ENCODE results near the gene PKMYT1.
"Not testable (repeated sequence)": the region's sequence is repeated elsewhere in the genome, so short reads cannot be mapped to it uniquely, and the experiment has no call there.

Gene PKMYT1

GRCh38 chr16:2955438-2955778, 24.8 kb downstream of the PKMYT1 start:
- no peaks in the 10 kb centered on the region for H3K4me1 Mint-ChIP-seq (ENCODE audit: low read depth)
- no peaks in the 10 kb centered on the region for H3K36me3 Mint-ChIP-seq (ENCODE audit: low read depth)
- H3K27ac Mint-ChIP-seq, result no peak overlapping the region

DNA sequence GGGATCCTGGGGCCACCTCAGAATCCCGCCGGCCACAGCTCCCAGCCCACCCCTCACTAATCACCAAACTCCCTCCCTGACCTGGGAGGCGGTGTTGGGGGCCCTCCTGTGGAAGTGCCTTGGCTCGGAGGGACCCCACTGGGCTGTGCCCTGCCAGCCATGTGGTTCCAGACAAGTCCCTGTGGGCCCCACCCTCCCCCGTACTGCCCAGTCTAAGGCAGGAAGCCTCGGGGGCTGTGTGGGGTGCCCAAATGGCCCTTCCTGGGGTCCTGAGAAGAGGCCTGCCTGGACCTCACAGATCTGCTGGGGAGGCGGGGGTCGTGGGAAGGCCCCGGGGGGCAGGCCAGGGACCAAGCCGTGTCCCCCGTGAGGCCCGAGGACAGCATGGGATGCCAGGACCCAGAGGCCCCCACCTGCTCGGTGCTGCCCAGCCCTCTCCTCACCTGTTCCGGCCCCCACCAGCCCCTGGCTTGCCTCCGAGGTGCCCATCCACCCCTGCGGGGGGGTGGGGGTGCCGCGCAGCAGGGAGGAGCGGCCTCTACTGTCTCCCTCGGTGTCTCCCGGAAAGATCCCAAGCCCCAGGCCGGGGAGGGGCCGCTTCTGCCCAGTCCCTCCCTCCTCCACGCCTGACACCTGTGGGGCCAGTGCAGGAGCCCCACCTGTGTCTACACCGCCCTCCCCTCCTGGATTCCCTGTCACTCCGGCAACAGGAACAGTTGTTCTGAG, 25.4 kb downstream of the PKMYT1 start:
- no peaks in the 10 kb centered on the region for H3K4me1 Mint-ChIP-seq (ENCODE audit: low read depth)
- no peak overlapping the region for H3K4me3 Mint-ChIP-seq
- no peaks in the 10 kb centered on the region for H3K9me3 Mint-ChIP-seq
- H3K27ac Mint-ChIP-seq, result no peak overlapping the region
- H3K27me3 Mint-ChIP-seq (ENCODE audit: low read depth), result peaks cover under 1% of the 10 kb centered on the region
- H3K36me3 Mint-ChIP-seq (ENCODE audit: low read depth), result no peaks in the 10 kb centered on the region

More at GRCh38 chr16:2955438-2955778, 24.8 kb downstream of the PKMYT1 start:
- Mint-ChIP-seq H3K27me3 (ENCODE audit: low read depth) (peaks cover 7% of the 10 kb centered on the region), H3K9me3 (no peaks in the 10 kb centered on the region), H3K4me3 (no peak overlapping the region)

- Mint-ChIP-seq H3K9me3 (no peaks in the 10 kb centered on the region), H3K4me3 (no peak overlapping the region), H3K27ac (no peak overlapping the region), H3K36me3 (ENCODE audit: low read depth) (peaks cover 2% of the 10 kb centered on the region), H3K27me3 (ENCODE audit: low read depth) (no peaks in the 10 kb centered on the region), H3K4me1 (ENCODE audit: low read depth) (no peaks in the 10 kb centered on the region)
Measured at GRCh38 chr16:2953706-2954627, 26.3 kb downstream of the PKMYT1 start.

DNA sequence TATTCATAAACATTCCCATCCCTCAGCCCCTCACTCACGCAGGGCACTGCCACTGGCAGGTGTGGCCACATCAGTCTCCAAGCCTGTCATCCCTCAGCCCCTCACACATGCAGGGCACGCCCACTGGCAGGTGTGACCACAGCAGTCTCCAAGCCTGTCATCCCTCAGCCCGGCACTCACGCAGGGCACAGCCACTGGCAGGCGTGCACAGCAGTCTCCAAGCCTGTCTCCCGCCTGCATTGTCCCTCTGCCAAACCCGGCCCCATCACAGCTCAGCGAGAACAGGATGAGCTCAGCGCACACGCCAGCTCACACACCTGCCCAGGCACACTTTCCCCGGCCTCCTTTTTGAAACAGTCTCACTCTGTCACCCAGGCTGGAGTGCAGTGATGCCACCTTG, 27.6 kb downstream of the PKMYT1 start:
- H3K9me3 Mint-ChIP-seq, result no peaks in the 10 kb centered on the region
- peaks cover 2% of the 10 kb centered on the region for H3K4me1 Mint-ChIP-seq (ENCODE audit: low read depth)
- no peaks in the 10 kb centered on the region for H3K27me3 Mint-ChIP-seq (ENCODE audit: low read depth)
- H3K27ac Mint-ChIP-seq, result no peak overlapping the region
- H3K36me3 Mint-ChIP-seq (ENCODE audit: low read depth), result peaks cover 4% of the 10 kb centered on the region
- no peak overlapping the region for H3K4me3 Mint-ChIP-seq

DNA sequence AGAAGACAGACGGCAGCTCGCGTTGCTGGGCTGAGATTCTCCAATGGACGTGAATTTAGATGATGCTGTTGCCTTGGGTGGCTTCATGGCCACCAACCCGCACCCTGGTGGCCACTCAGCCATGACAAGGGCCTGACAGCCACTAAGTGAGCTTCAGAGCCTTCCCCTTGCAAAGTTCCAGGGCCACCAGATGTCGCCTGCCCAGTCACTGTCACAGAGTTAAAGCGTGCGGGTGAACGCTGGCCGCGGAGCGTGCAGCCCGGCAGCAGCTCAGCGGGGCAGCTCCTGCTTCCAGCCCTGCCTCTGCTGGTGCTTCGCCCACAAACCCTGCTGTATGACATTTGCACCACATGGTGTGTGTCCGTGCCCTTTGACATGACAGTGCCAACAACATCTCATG, 29.5 kb downstream of the PKMYT1 start:
- Mint-ChIP-seq H3K4me3 (no peak overlapping the region), H3K36me3 (ENCODE audit: low read depth) (peaks cover 7% of the 10 kb centered on the region), H3K27me3 (ENCODE audit: low read depth) (no peaks in the 10 kb centered on the region), H3K4me1 (ENCODE audit: low read depth) (peaks cover 2% of the 10 kb centered on the region), H3K27ac (no peak overlapping the region), H3K9me3 (no peaks in the 10 kb centered on the region)

DNA sequence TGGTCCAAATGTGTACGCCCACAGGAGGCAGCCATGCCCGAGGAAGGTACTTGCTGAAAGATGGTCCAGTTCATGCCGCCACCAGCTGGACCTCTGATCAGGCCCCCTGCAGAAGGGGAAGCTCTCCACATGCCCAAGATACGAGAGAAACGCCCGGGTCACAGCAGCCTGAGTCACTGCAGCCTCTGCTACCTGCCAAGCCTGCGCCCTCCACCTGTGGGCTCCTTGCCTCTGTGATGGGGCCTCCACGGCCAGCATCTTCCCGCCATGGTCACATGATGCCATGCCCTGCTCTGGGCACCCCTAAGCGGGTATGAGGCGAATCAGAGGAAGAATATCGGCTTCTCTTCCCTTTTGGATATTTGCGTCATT, 29.9 kb downstream of the PKMYT1 start:
- peaks cover 7% of the 10 kb centered on the region for H3K36me3 Mint-ChIP-seq (ENCODE audit: low read depth)
- H3K4me3 Mint-ChIP-seq, result no peak overlapping the region
- H3K4me1 Mint-ChIP-seq (ENCODE audit: low read depth), result peaks cover 2% of the 10 kb centered on the region
- no peaks in the 10 kb centered on the region for H3K27me3 Mint-ChIP-seq (ENCODE audit: low read depth)
- H3K9me3 Mint-ChIP-seq, result no peaks in the 10 kb centered on the region
- no peak overlapping the region for H3K27ac Mint-ChIP-seq

- Mint-ChIP-seq H3K27me3 (ENCODE audit: low read depth) (no peaks in the 10 kb centered on the region), H3K4me3 (no peak overlapping the region), H3K4me1 (ENCODE audit: low read depth) (peaks cover 2% of the 10 kb centered on the region), H3K9me3 (no peaks in the 10 kb centered on the region), H3K27ac (no peak overlapping the region), H3K36me3 (ENCODE audit: low read depth) (peaks cover 7% of the 10 kb centered on the region)
Measured at GRCh38 chr16:2949705-2950352, 30.4 kb downstream of the PKMYT1 start.

DNA sequence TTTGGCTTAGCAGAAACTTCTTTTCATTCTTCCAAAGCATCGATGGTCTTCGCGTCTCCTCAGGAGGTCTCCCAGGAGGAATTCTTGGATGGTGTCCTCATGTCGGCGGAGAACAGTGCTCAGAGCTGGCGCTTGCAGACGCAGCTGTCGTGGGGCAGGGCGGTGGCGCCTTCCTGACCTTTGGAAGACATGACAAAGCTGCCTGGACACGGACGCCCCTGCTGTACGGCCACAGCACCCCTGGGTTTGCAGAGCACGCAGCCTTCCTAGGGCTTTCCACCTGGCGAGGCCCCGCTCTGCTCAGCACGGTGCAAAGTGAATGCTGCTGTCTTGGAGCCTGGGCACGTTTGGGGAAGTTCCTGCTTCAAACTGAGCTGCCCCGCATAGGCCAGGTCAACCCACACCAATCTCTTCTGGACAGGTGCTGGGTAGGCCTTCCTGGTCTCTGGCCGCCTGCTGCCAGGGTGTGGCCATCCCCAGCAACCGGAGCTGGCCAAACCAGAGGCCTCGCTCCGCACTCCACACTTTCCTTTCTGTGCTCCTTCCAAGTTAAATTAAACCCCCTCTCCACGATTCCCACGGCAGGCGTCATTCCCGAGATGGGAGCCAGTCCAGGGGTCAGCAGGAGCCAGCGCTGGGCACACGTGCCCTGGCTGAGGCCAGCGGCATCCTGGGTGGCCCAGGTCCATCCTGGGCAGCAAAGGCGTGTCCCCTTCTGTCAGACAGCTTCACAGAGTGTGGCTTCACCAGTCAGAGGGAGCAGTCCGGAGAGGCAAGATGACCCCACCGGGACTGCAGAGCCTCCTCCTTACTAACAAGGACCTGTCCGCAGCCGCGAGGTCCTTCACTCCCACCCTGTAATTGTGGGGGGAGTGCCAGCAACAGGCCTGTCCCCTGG, 31.2 kb downstream of the PKMYT1 start:
- H3K4me3 Mint-ChIP-seq, result no peak overlapping the region
- no peak overlapping the region for H3K27ac Mint-ChIP-seq
- H3K9me3 Mint-ChIP-seq, result no peaks in the 10 kb centered on the region
- peaks cover 2% of the 10 kb centered on the region for H3K4me1 Mint-ChIP-seq (ENCODE audit: low read depth)
- H3K27me3 Mint-ChIP-seq (ENCODE audit: low read depth), result no peaks in the 10 kb centered on the region
- peaks cover 7% of the 10 kb centered on the region for H3K36me3 Mint-ChIP-seq (ENCODE audit: low read depth)

GRCh38 chr16:2946649-2947048, 33.6 kb downstream of the PKMYT1 start:
- H3K4me3 Mint-ChIP-seq, result no peak overlapping the region
- H3K9me3 Mint-ChIP-seq, result no peaks in the 10 kb centered on the region
- H3K27me3 Mint-ChIP-seq (ENCODE audit: low read depth), result no peaks in the 10 kb centered on the region
- peaks cover 14% of the 10 kb centered on the region for H3K36me3 Mint-ChIP-seq (ENCODE audit: low read depth)
- H3K4me1 Mint-ChIP-seq (ENCODE audit: low read depth), result peaks cover 2% of the 10 kb centered on the region
- no peak overlapping the region for H3K27ac Mint-ChIP-seq

GRCh38 chr16:2943716-2944115, 36.5 kb downstream of the PKMYT1 start:
- H3K36me3 Mint-ChIP-seq (ENCODE audit: low read depth), result peaks cover 16% of the 10 kb centered on the region
- not testable (repeated sequence) for H3K4me1 Mint-ChIP-seq (ENCODE audit: low read depth); H3K27ac Mint-ChIP-seq; H3K9me3 Mint-ChIP-seq; H3K27me3 Mint-ChIP-seq (ENCODE audit: low read depth); H3K4me3 Mint-ChIP-seq

DNA sequence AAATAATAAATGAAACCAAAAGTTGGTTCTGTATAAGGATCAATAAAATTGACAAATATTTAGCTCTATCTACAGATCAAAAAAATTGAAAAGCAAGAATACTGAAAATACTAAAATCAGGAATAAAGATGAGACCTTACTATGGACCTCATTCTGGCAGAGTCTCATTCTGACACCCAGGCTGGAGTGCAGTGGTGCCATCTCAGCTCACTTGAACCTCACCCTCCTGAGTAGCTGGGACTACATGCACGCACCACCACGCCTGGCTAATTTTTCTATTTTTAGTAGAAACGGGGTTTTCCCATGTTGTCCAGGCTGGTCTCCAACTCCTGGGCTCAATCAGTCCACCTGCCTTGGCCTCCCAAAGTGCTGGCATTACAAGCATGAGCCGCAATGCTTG, 38.2 kb downstream of the PKMYT1 start:
- no peaks in the 10 kb centered on the region for H3K9me3 Mint-ChIP-seq
- H3K4me1 Mint-ChIP-seq (ENCODE audit: low read depth), result no peaks in the 10 kb centered on the region
- H3K27me3 Mint-ChIP-seq (ENCODE audit: low read depth), result no peaks in the 10 kb centered on the region
- H3K36me3 Mint-ChIP-seq (ENCODE audit: low read depth), result peaks cover 14% of the 10 kb centered on the region
- no peak overlapping the region for H3K4me3 Mint-ChIP-seq
- H3K27ac Mint-ChIP-seq, result no peak overlapping the region

GRCh38 chr16:2939968-2940367, 40.3 kb downstream of the PKMYT1 start:
- Mint-ChIP-seq H3K9me3 (no peaks in the 10 kb centered on the region), H3K27ac (no peak overlapping the region), H3K27me3 (ENCODE audit: low read depth) (no peaks in the 10 kb centered on the region), H3K4me3 (no peak overlapping the region), H3K36me3 (ENCODE audit: low read depth) (peaks cover 19% of the 10 kb centered on the region), H3K4me1 (ENCODE audit: low read depth) (peaks cover 3% of the 10 kb centered on the region)

GRCh38 chr16:2938206-2938605, 42.0 kb downstream of the PKMYT1 start:
- Mint-ChIP-seq H3K9me3 (no peaks in the 10 kb centered on the region), H3K27me3 (ENCODE audit: low read depth) (no peaks in the 10 kb centered on the region), H3K27ac (no peak overlapping the region), H3K4me1 (ENCODE audit: low read depth) (peaks cover 3% of the 10 kb centered on the region), H3K36me3 (ENCODE audit: low read depth) (peaks cover 21% of the 10 kb centered on the region), H3K4me3 (no peak overlapping the region)

- Mint-ChIP-seq H3K27ac (no peak overlapping the region), H3K27me3 (ENCODE audit: low read depth) (no peaks in the 10 kb centered on the region), H3K36me3 (ENCODE audit: low read depth) (peaks cover 18% of the 10 kb centered on the region), H3K4me3 (no peak overlapping the region), H3K9me3 (no peaks in the 10 kb centered on the region), H3K4me1 (ENCODE audit: low read depth) (peaks cover 3% of the 10 kb centered on the region)
Measured at GRCh38 chr16:2937170-2937569, 43.1 kb downstream of the PKMYT1 start.
